SK-N-SH (cell line): ENCODE results near the gene PTPN22. TPM values are rescaled to one million over a fixed set of nuclear protein-coding genes. Genes with fewer than 3 reads are reported as not detected.

ENCODE experiments used
- CTCF ChIA-PET: fragments of 300-600, 350-600 bp; formaldehyde crosslinking; extraction: SDS; loops from one replicate; lab custom pipeline; 2021; lab: Yijun Ruan, JAX
- POLR2A ChIA-PET: fragments of 350-600 bp; sonication (Branson Sonifier 250); formaldehyde crosslinking; extraction: SDS; loops from one replicate; lab custom pipeline; 2020; ENCODE audit warnings: antibody characterized with exemption, inconsistent platforms; lab: Yijun Ruan, JAX
- DNase-seq: peaks from one replicate; pipeline ENCODE4 v3.0.0; 2012
- H2AFZ ChIP-seq: fragments of 200-600 bp; sonication (generic); 2 replicates; pipeline ENCODE4 v1.8.1; 2016; ENCODE audit warnings: antibody characterized with exemption, mild to moderate bottlenecking, low read depth
- H3F3A ChIP-seq: fragments of 200-600 bp; sonication (generic); replicated peaks from 2 replicates; pipeline ENCODE3; 2016; ENCODE audit warnings: antibody characterized with exemption, mild to moderate bottlenecking; ENCODE audit not compliant: insufficient read depth
- H3K27ac ChIP-seq, 2 experiments: fragments of 200-500 bp in 1 of 2; fragments of 200-600 bp in 1 of 2; sonication (Bioruptor generic) in 1 of 2; sonication (generic), shearing (Covaris generic) in 1 of 2; 2 replicates each; pipeline versions ENCODE4 v1.5.1 to v1.6.1; 2014 to 2016; ENCODE audit warnings: low read depth in 2 of 2, inconsistent platforms in 1 of 2, low read length in 1 of 2, mild to moderate bottlenecking in 1 of 2, mixed read lengths in 1 of 2
- H3K27me3 ChIP-seq: fragments of 200-600 bp; sonication (generic), shearing (Covaris generic); 2 replicates; pipeline ENCODE4 v1.6.1; 2016; ENCODE audit warnings: mixed run types; ENCODE audit not compliant: insufficient read depth
- H3K36me3 ChIP-seq, 2 experiments: fragments of 200-500 bp in 1 of 2; fragments of 200-600 bp in 1 of 2; sonication (Bioruptor generic) in 1 of 2; sonication (generic) in 1 of 2; replicated peaks in 1 of 2; 2 replicates each; pipeline versions ENCODE3 to v1.5.1; 2014 to 2016; ENCODE audit warnings: low read length in 1 of 2, mild to moderate bottlenecking in 1 of 2; ENCODE audit not compliant: insufficient read depth in 2 of 2, control insufficient read depth in 1 of 2
- H3K4me1 ChIP-seq, 2 experiments: fragments of 200-500 bp in 1 of 2; fragments of 200-600 bp in 1 of 2; sonication (Bioruptor generic) in 1 of 2; sonication (generic), shearing (Covaris generic) in 1 of 2; 2 replicates each; pipeline versions ENCODE4 v1.5.1 to v1.6.1; 2014 to 2016; ENCODE audit warnings: low read depth in 1 of 2, low read length in 1 of 2, mixed run types in 1 of 2; ENCODE audit not compliant: insufficient read depth in 2 of 2, control insufficient read depth in 1 of 2
- H3K4me2 ChIP-seq: fragments of 200-600 bp; sonication (generic), shearing (Covaris generic); 2 replicates; pipeline ENCODE4 v1.6.1; 2017; ENCODE audit warnings: mixed run types
- H3K4me3 ChIP-seq, 2 experiments: fragments of 200-500 bp in 1 of 2; fragments of 200-600 bp in 1 of 2; sonication (Bioruptor generic) in 1 of 2; sonication (generic), shearing (Covaris generic) in 1 of 2; 2 replicates each; pipeline versions ENCODE4 v1.5.1 to v1.8.1; 2014 to 2016; ENCODE audit warnings: low read depth in 2 of 2, inconsistent platforms in 1 of 2, low read length in 1 of 2, mild to moderate bottlenecking in 1 of 2, mixed read lengths in 1 of 2, moderate library complexity in 1 of 2
- H3K79me2 ChIP-seq: fragments of 200-600 bp; sonication (generic); 2 replicates; pipeline ENCODE4 v1.8.1; 2017; ENCODE audit warnings: mild to moderate bottlenecking; ENCODE audit not compliant: insufficient read depth
- H3K9ac ChIP-seq: fragments of 200-600 bp; sonication (generic); 2 replicates; pipeline ENCODE4 v1.6.1; 2017; ENCODE audit warnings: mixed run types
- H3K9me2 ChIP-seq: fragments of 200-600 bp; sonication (generic); 2 replicates; pipeline ENCODE4 v1.6.1; 2017; ENCODE audit warnings: mixed run types
- H3K9me3 ChIP-seq: fragments of 200-600 bp; sonication (generic); 2 replicates; pipeline ENCODE4 v1.6.1; 2017; ENCODE audit warnings: mixed run types, mild to moderate bottlenecking, moderate library complexity
- H4K20me1 ChIP-seq: fragments of 200-600 bp; sonication (generic); 2 replicates; pipeline ENCODE4 v1.6.1; 2017; ENCODE audit warnings: mild to moderate bottlenecking, mixed run types; ENCODE audit not compliant: insufficient read depth
- ELF1 ChIP-seq: IDR thresholded peaks from 2 replicates; pipeline ENCODE4 v1.4.0; 2012
- EP300 ChIP-seq, 2 experiments: IDR thresholded peaks; 2 replicates each; pipeline versions ENCODE4 v1.4.0 to v1.6.1; 2012; ENCODE audit warnings: borderline replicate concordance in 1 of 2, low read depth in 1 of 2, low read length in 1 of 2
- EZH2phosphoT487 ChIP-seq: fragments of 200-600 bp; sonication (generic); IDR thresholded peaks from 2 replicates; pipeline ENCODE4 v1.6.1; 2017; ENCODE audit warnings: low read depth, mixed run types, mild to moderate bottlenecking, antibody characterized with exemption, moderate library complexity, borderline replicate concordance
- FOXJ3 ChIP-seq: sonication (generic); formaldehyde crosslinking; IDR thresholded peaks from 2 replicates; pipeline ENCODE4 v1.5.1; 2020; ENCODE audit warnings: mild to moderate bottlenecking, missing genetic modification reagents
- GATA2 ChIP-seq: sonication (generic); formaldehyde crosslinking; IDR thresholded peaks from 2 replicates; pipeline ENCODE4 v1.5.0; 2020; ENCODE audit warnings: mild to moderate bottlenecking, missing genetic modification reagents
- JUND ChIP-seq: IDR thresholded peaks from 2 replicates; pipeline ENCODE4 v1.4.0; 2012
- MEF2A ChIP-seq: IDR thresholded peaks from 2 replicates; pipeline ENCODE4 v1.4.0; 2012; ENCODE audit warnings: low read depth, borderline replicate concordance
- MXI1 ChIP-seq: IDR thresholded peaks from 2 replicates; pipeline ENCODE4 v1.6.1; 2012; ENCODE audit warnings: mild to moderate bottlenecking, low read depth, low read length, improper control_type of control experiment
- RCOR1 ChIP-seq: fragments of 150-350 bp; IDR thresholded peaks from 2 replicates; pipeline ENCODE4 v1.6.1; 2017; ENCODE audit warnings: antibody characterized with exemption, low read length
- REST ChIP-seq: IDR thresholded peaks from 2 replicates; pipeline ENCODE4 v1.6.1; 2012; ENCODE audit warnings: mild to moderate bottlenecking, low read depth, low read length, moderate library complexity
- RFX5 ChIP-seq: IDR thresholded peaks from 2 replicates; pipeline ENCODE4 v1.6.1; 2012; ENCODE audit warnings: mild to moderate bottlenecking, improper control_type of control experiment, low read length
- RXRA ChIP-seq: IDR thresholded peaks from 2 replicates; pipeline ENCODE4 v1.4.0; 2012; ENCODE audit warnings: low read depth, mild to moderate bottlenecking, borderline replicate concordance
- TAF1 ChIP-seq: IDR thresholded peaks from 2 replicates; pipeline ENCODE4 v1.6.1; 2012; ENCODE audit warnings: low read depth, mild to moderate bottlenecking, low read length, moderate library complexity, borderline replicate concordance
- USF2 ChIP-seq: fragments of 150-350 bp; IDR thresholded peaks from 2 replicates; pipeline ENCODE4 v1.6.1; 2017; ENCODE audit warnings: antibody characterized with exemption, low read length, low read depth, borderline replicate concordance
- YY1 ChIP-seq: IDR thresholded peaks from 2 replicates; pipeline ENCODE4 v1.4.0; 2012; ENCODE audit warnings: low read depth, mild to moderate bottlenecking
- WGBS: methylation state at CpG from one replicate; pipeline ENCODE4 v1.1.6; 2017; ENCODE audit warnings: low lambda C conversion rate; 5-methylcytosine and 5-hydroxymethylcytosine counted together
- polyA plus RNA-seq, 3 experiments: library from polyadenylated mRNA; depleted of rRNA; stranded (reverse); fragments of >200 nt; gene quantifications; 2 replicates each; pipeline ENCODE4 v1.2.3, GENCODE V29; 2012
- TF ChIP-seq, protein P1 (sequence below): fragments of 150-350 bp; IDR thresholded peaks from 2 replicates; pipeline ENCODE4 v1.6.1; 2016; ENCODE audit warnings: mild to moderate bottlenecking, low read depth, low read length

Gene PTPN22
- polyA plus RNA-seq, 1 of the 3 experiments (the other 2 are of a cell fraction), result 0.12 TPM

DNA sequence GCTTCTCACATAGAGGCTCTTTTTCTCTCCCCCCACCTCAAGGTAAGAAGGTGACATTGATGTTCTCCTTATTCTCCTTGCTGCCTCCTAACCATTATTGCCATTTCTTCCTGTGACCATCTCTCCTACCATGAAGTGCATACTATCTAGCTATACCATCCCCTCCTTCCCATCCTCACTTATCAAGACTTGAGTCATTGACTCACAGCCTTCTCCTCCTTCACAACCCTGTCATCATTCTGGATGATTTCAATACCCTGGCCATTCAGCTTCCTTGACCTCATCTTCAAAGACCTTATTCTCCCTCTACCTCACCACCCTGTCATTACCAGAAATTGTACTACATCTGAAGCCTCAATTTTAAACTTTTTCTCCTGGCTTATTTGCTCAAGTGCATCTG is 46.7 kb upstream of the PTPN22 start:
- DNase-seq, result no peak
- Histone ChIP-seq H3K4me3 (no peak overlapping the region), H3K9me3 (no peaks in the 10 kb centered on the region), H2AFZ (no peak overlapping the region), H3K79me2 (no peaks in the 10 kb centered on the region), H3K9me2 (no peaks in the 10 kb centered on the region), H3K27me3 (no peaks in the 10 kb centered on the region), H3F3A (peaks cover 4% of the 10 kb centered on the region), H3K9ac (no peak overlapping the region), H3K4me2 (no peak overlapping the region), H4K20me1 (no peaks in the 10 kb centered on the region), H3K36me3 (no peaks in the 10 kb centered on the region), H3K4me1 (no peaks in the 10 kb centered on the region), H3K27ac (no peak overlapping the region)
- no peak for TF ChIP-seq REST
- ChIA-PET CTCF (interaction anchor here (0.6 to 1.7 kb wide), 4 partner anchors 9 to 845 kb away, joined by 3 to 5 read pairs (median 3); partner anchors contain the start of gene LRIG2), POLR2A (no interaction called here)

DNA sequence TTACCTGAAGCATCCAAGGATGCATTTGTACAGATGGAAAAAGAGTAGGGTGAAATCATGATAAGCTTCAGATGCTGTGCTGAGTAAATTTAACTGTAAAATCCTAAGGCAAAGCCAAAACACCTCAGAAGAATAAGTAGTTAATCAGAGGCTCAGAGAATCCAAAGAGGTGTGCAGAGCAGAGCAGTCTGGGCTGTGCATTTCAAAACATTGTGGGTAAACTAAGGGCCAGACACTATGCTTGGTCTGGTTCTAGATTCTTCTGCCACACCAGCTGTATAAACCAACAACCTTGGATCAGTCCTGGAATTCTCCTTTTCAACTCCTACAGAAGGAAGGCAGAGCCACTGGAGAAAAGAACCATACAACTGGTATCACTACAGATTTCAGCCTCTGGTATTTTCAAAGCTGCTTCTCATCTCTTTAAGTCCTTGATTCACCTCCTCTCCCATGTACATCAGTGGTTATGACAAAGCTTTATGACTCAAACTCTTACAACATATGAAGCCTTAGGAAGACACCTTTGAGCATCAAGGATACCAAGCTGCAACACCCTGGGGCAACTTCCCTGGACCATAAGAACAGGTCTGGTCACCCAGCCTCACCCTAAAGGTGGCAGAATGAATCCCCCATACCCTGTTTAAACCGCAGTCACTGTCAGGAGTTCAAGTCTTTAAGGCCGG is 46.0 kb upstream of the PTPN22 start:
- Histone ChIP-seq H4K20me1 (no peaks in the 10 kb centered on the region), H3K9me2 (no peaks in the 10 kb centered on the region), H3F3A (peaks cover 4% of the 10 kb centered on the region), H3K4me1 (no peaks in the 10 kb centered on the region), H3K36me3 (no peaks in the 10 kb centered on the region), H3K27ac (no peak overlapping the region), H3K4me3 (no peak overlapping the region), H3K27me3 (no peaks in the 10 kb centered on the region), H3K4me2 (no peak overlapping the region), H3K9ac (no peak overlapping the region), H3K9me3 (no peaks in the 10 kb centered on the region), H3K79me2 (no peaks in the 10 kb centered on the region), H2AFZ (no peak overlapping the region)
- ChIA-PET CTCF (interaction anchor here (1.5 to 1.7 kb wide), 2 partner anchors 14 to 845 kb away, joined by 3 to 5 read pairs; partner anchors contain the start of gene LRIG2), POLR2A (no interaction called here)
- WGBS, result 100% methylated on average over 1 of the region's 2 CpGs
- no peak for DNase-seq
- TF ChIP-seq RCOR1 (no peak), JUND (no peak), GATA2 (CRISPR knock-in tag) (no peak), MXI1 (no peak), ELF1 (no peak), RXRA (no peak)
- TF ChIP-seq, all 33 proteins: peak for 0

GRCh38 chr1:113916974-113917373 is 45.5 kb upstream of the PTPN22 start:
- Histone ChIP-seq H3K27ac (no peak overlapping the region), H3K4me1 (no peaks in the 10 kb centered on the region), H4K20me1 (no peaks in the 10 kb centered on the region), H3K4me2 (no peak overlapping the region), H3K9ac (no peak overlapping the region), H3F3A (peaks cover 4% of the 10 kb centered on the region), H3K79me2 (no peaks in the 10 kb centered on the region), H3K27me3 (no peaks in the 10 kb centered on the region), H2AFZ (no peak overlapping the region), H3K36me3 (peaks cover under 1 to 2% of the 10 kb centered on the region in 2 experiments), H3K9me2 (no peaks in the 10 kb centered on the region), H3K9me3 (no peaks in the 10 kb centered on the region), H3K4me3 (no peak overlapping the region)
- DNase-seq, result no peak
- 92% methylated on average over 2 of the region's 5 CpGs for WGBS
- POLR2A ChIA-PET, result no interaction called here
- CTCF ChIA-PET, result interaction anchor here (1.5 to 1.9 kb wide), 3 partner anchors 14 to 844 kb away, joined by 3 to 7 read pairs (median 5); partner anchors contain the start of gene LRIG2
- TF ChIP-seq YY1 (no peak), MEF2A (no peak), EP300 (IDR thresholded peaks at IDR 0.05; ENCODE audit: borderline replicate concordance in 1 of 2, low read depth in 1 of 2, low read length in 1 of 2) (no peak), RCOR1 (no peak), RFX5 (no peak), MXI1 (no peak), JUND (no peak), EZH2phosphoT487 (no peak), FOXJ3 (CRISPR knock-in tag) (no peak), TAF1 (no peak), USF2 (no peak)
- TF ChIP-seq, protein P1, sequence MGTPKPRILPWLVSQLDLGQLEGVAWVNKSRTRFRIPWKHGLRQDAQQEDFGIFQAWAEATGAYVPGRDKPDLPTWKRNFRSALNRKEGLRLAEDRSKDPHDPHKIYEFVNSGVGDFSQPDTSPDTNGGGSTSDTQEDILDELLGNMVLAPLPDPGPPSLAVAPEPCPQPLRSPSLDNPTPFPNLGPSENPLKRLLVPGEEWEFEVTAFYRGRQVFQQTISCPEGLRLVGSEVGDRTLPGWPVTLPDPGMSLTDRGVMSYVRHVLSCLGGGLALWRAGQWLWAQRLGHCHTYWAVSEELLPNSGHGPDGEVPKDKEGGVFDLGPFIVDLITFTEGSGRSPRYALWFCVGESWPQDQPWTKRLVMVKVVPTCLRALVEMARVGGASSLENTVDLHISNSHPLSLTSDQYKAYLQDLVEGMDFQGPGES, result no peak
